Stimulated activated naive CD8-positive, alpha-beta T cell treated with anti-CD3 and anti-CD28 coated beads, Interleukin-15, Interleukin-2, amounts not matched to agents 100 ng/mL and 50 ng/mL, for 24 hours (primary cell): ENCODE results near the gene IGSF21.

Source experiments
- H3K27ac Mint-ChIP-seq: one replicate; pipeline ENCODE4 v1.8.0; 2021; ENCODE audit warnings: mild to moderate bottlenecking, mixed read lengths
- H3K27me3 Mint-ChIP-seq: one replicate; pipeline ENCODE4 v1.8.0; 2021; ENCODE audit warnings: mixed read lengths
- H3K36me3 Mint-ChIP-seq: one replicate; pipeline ENCODE4 v1.8.0; 2021; ENCODE audit warnings: low read depth, mixed read lengths
- H3K4me1 Mint-ChIP-seq: one replicate; pipeline ENCODE4 v1.8.0; 2021; ENCODE audit warnings: low read depth, mixed read lengths
- H3K4me3 Mint-ChIP-seq: one replicate; pipeline ENCODE4 v1.8.0; 2021; ENCODE audit warnings: mild to moderate bottlenecking, mixed read lengths
- H3K9me3 Mint-ChIP-seq: one replicate; pipeline ENCODE4 v1.8.0; 2021; ENCODE audit warnings: mixed read lengths

The IGSF21 gene

GRCh38 chr1:18211764-18212163 is 104.2 kb downstream of the IGSF21 start:
- H3K9me3 Mint-ChIP-seq, result no peaks in the 10 kb centered on the region
- no peak overlapping the region for H3K27ac Mint-ChIP-seq
- no peak overlapping the region for H3K4me3 Mint-ChIP-seq
- no peaks in the 10 kb centered on the region for H3K36me3 Mint-ChIP-seq
- H3K4me1 Mint-ChIP-seq, result no peaks in the 10 kb centered on the region
- H3K27me3 Mint-ChIP-seq, result peaks cover 9% of the 10 kb centered on the region

- H3K4me3 Mint-ChIP-seq, result no peak overlapping the region
- no peak overlapping the region for H3K27ac Mint-ChIP-seq
- H3K36me3 Mint-ChIP-seq, result no peaks in the 10 kb centered on the region
- H3K4me1 Mint-ChIP-seq, result no peaks in the 10 kb centered on the region
- peaks cover 18% of the 10 kb centered on the region for H3K9me3 Mint-ChIP-seq
- peaks cover 16% of the 10 kb centered on the region for H3K27me3 Mint-ChIP-seq
Observed at GRCh38 chr1:18217398-18218043, 109.9 kb downstream of the IGSF21 start.

GRCh38 chr1:18229625-18230024 is 122.0 kb downstream of the IGSF21 start:
- Mint-ChIP-seq H3K4me3 (no peak overlapping the region), H3K4me1 (no peaks in the 10 kb centered on the region), H3K36me3 (no peaks in the 10 kb centered on the region)

GRCh38 chr1:18230321-18230720 is 122.7 kb downstream of the IGSF21 start:
- Mint-ChIP-seq H3K36me3 (no peaks in the 10 kb centered on the region), H3K4me1 (no peaks in the 10 kb centered on the region), H3K4me3 (no peak overlapping the region), H3K27ac (no peak overlapping the region), H3K27me3 (peaks cover 25% of the 10 kb centered on the region), H3K9me3 (peaks cover 17% of the 10 kb centered on the region)

More at GRCh38 chr1:18229625-18230024, 122.0 kb downstream of the IGSF21 start:
- H3K9me3 Mint-ChIP-seq, result peaks cover 10% of the 10 kb centered on the region
- no peak overlapping the region for H3K27ac Mint-ChIP-seq
- peaks cover 18% of the 10 kb centered on the region for H3K27me3 Mint-ChIP-seq

GRCh38 chr1:18230840-18231239 is 123.2 kb downstream of the IGSF21 start:
- Mint-ChIP-seq H3K27me3 (peaks cover 26% of the 10 kb centered on the region), H3K36me3 (no peaks in the 10 kb centered on the region), H3K4me1 (no peaks in the 10 kb centered on the region), H3K4me3 (no peak overlapping the region), H3K27ac (no peak overlapping the region), H3K9me3 (peaks cover 18% of the 10 kb centered on the region)

- no peak overlapping the region for H3K27ac Mint-ChIP-seq
- no peak overlapping the region for H3K4me3 Mint-ChIP-seq
- peaks cover 31% of the 10 kb centered on the region for H3K27me3 Mint-ChIP-seq
- no peaks in the 10 kb centered on the region for H3K4me1 Mint-ChIP-seq
- H3K9me3 Mint-ChIP-seq, result peaks cover 18% of the 10 kb centered on the region
- H3K36me3 Mint-ChIP-seq, result no peaks in the 10 kb centered on the region
Observed at GRCh38 chr1:18232052-18232451, 124.5 kb downstream of the IGSF21 start.

- Mint-ChIP-seq H3K27me3 (peaks cover 28% of the 10 kb centered on the region), H3K27ac (no peak overlapping the region), H3K36me3 (no peaks in the 10 kb centered on the region), H3K9me3 (peaks cover 18% of the 10 kb centered on the region), H3K4me3 (no peak overlapping the region), H3K4me1 (no peaks in the 10 kb centered on the region)
Observed at GRCh38 chr1:18233176-18233864, 125.7 kb downstream of the IGSF21 start.

GRCh38 chr1:18234790-18235242 is 127.2 kb downstream of the IGSF21 start:
- H3K4me3 Mint-ChIP-seq, result no peak overlapping the region
- no peaks in the 10 kb centered on the region for H3K4me1 Mint-ChIP-seq
- no peak overlapping the region for H3K27ac Mint-ChIP-seq
- H3K9me3 Mint-ChIP-seq, result peaks cover 18% of the 10 kb centered on the region
- H3K27me3 Mint-ChIP-seq, result peaks cover 31% of the 10 kb centered on the region
- H3K36me3 Mint-ChIP-seq, result no peaks in the 10 kb centered on the region

GRCh38 chr1:18237371-18237770 is 129.8 kb downstream of the IGSF21 start:
- Mint-ChIP-seq H3K9me3 (peaks cover 11% of the 10 kb centered on the region), H3K27ac (no peak overlapping the region), H3K27me3 (peaks cover 25% of the 10 kb centered on the region), H3K4me1 (no peaks in the 10 kb centered on the region), H3K4me3 (no peak overlapping the region), H3K36me3 (no peaks in the 10 kb centered on the region)

- Mint-ChIP-seq H3K4me1 (no peaks in the 10 kb centered on the region), H3K4me3 (no peak overlapping the region), H3K36me3 (no peaks in the 10 kb centered on the region), H3K27me3 (peaks cover 25% of the 10 kb centered on the region), H3K27ac (no peak overlapping the region), H3K9me3 (peaks cover 9% of the 10 kb centered on the region)
Observed at GRCh38 chr1:18238190-18238589, 130.6 kb downstream of the IGSF21 start.

- Mint-ChIP-seq H3K4me3 (no peak overlapping the region), H3K4me1 (no peaks in the 10 kb centered on the region), H3K36me3 (no peaks in the 10 kb centered on the region), H3K27ac (no peak overlapping the region), H3K9me3 (peaks cover 8% of the 10 kb centered on the region), H3K27me3 (peaks cover 25% of the 10 kb centered on the region)
Observed at GRCh38 chr1:18239671-18240070, 132.1 kb downstream of the IGSF21 start.

- Mint-ChIP-seq H3K9me3 (no peaks in the 10 kb centered on the region), H3K4me1 (no peaks in the 10 kb centered on the region), H3K27me3 (peaks cover 18% of the 10 kb centered on the region), H3K27ac (no peak overlapping the region), H3K36me3 (no peaks in the 10 kb centered on the region), H3K4me3 (no peak overlapping the region)
Observed at GRCh38 chr1:18240906-18241305, 133.3 kb downstream of the IGSF21 start.

- Mint-ChIP-seq H3K9me3 (no peaks in the 10 kb centered on the region), H3K4me1 (no peaks in the 10 kb centered on the region), H3K36me3 (no peaks in the 10 kb centered on the region), H3K4me3 (no peak overlapping the region), H3K27me3 (peaks cover 17% of the 10 kb centered on the region), H3K27ac (no peak overlapping the region)
Observed at GRCh38 chr1:18241891-18242290, 134.3 kb downstream of the IGSF21 start.

- peaks cover 17% of the 10 kb centered on the region for H3K27me3 Mint-ChIP-seq
- no peak overlapping the region for H3K4me3 Mint-ChIP-seq
- no peaks in the 10 kb centered on the region for H3K36me3 Mint-ChIP-seq
- H3K9me3 Mint-ChIP-seq, result no peaks in the 10 kb centered on the region
- no peaks in the 10 kb centered on the region for H3K4me1 Mint-ChIP-seq
- no peak overlapping the region for H3K27ac Mint-ChIP-seq
Observed at GRCh38 chr1:18243503-18244175, 136.0 kb downstream of the IGSF21 start.

GRCh38 chr1:18244762-18245161 is 137.2 kb downstream of the IGSF21 start:
- H3K9me3 Mint-ChIP-seq, result no peaks in the 10 kb centered on the region
- H3K4me1 Mint-ChIP-seq, result no peaks in the 10 kb centered on the region
- H3K27me3 Mint-ChIP-seq, result peaks cover 10% of the 10 kb centered on the region
- H3K27ac Mint-ChIP-seq, result no peak overlapping the region
- H3K36me3 Mint-ChIP-seq, result no peaks in the 10 kb centered on the region
- no peak overlapping the region for H3K4me3 Mint-ChIP-seq
